Heart left ventricle (tissue), 16 donors: ENCODE measurements around the gene TBC1D19. TPM values are rescaled to one million over a fixed set of nuclear protein-coding genes. Genes with fewer than 3 reads are reported as not detected.
"Not testable (repeated sequence)": the region's sequence is repeated elsewhere in the genome, so short reads cannot be mapped to it uniquely, and the experiment has no call there.

ENCODE experiments used
- ATAC-seq, 4 donors: fragments of 200-7000 bp; cut with Tn5 transposase; one replicate each; pipeline ENCODE4 v1.9.1; 2020 to 2022; ENCODE audit warnings: moderate library complexity in 4 of 4, mild to moderate bottlenecking in 3 of 4, moderate number of reproducible peaks in 1 of 4
- DNase-seq, 5 donors: peaks; one replicate each; pipeline ENCODE4 v3.0.0-alpha.2; 2020
- H3K27ac ChIP-seq, 12 donors: fragments of 200-600 bp; sonication (generic) in 4 of 12; one replicate each; pipeline versions ENCODE4 v1.5.0 to v1.8.0; 2016 to 2022; ENCODE audit warnings: mild to moderate bottlenecking in 2 of 12
- H3K27me3 ChIP-seq, 9 donors: fragments of 200-600 bp; sonication (generic) in 2 of 9; one replicate each; pipeline versions ENCODE4 v1.5.1 to v1.8.0; 2016 to 2022; ENCODE audit warnings: mild to moderate bottlenecking in 3 of 9
- H3K36me3 ChIP-seq, 9 donors: fragments of 200-600 bp; sonication (generic) in 2 of 9; one replicate each; pipeline versions ENCODE4 v1.5.0 to v1.8.0; 2018 to 2022; ENCODE audit warnings: mild to moderate bottlenecking in 2 of 9
- H3K4me1 ChIP-seq, 12 donors: fragments of 200-600 bp; sonication (generic) in 4 of 12; one replicate each; pipeline versions ENCODE4 v1.5.0 to v1.8.0; 2016 to 2022; ENCODE audit warnings: mild to moderate bottlenecking in 3 of 12
- H3K4me3 ChIP-seq, 12 donors: fragments of 200-600 bp; sonication (generic) in 4 of 12; one replicate each; pipeline versions ENCODE4 v1.5.0 to v1.8.0; 2017 to 2022; ENCODE audit warnings: mild to moderate bottlenecking in 9 of 12, moderate library complexity in 4 of 12
- H3K9me3 ChIP-seq, 12 donors: fragments of 200-600 bp; sonication (generic) in 4 of 12; one replicate each; pipeline versions ENCODE4 v1.5.0 to v1.8.0; 2016 to 2022; ENCODE audit warnings: mild to moderate bottlenecking in 1 of 12
- CTCF ChIP-seq, 12 donors: fragments of 200-600 bp; sonication (generic) in 4 of 12; IDR thresholded peaks; one replicate each; pipeline versions ENCODE4 v1.5.0 to v1.8.0; 2018 to 2022; ENCODE audit warnings: antibody characterized with exemption in 12 of 12, mild to moderate bottlenecking in 5 of 12
- POLR2A ChIP-seq, 2 donors: fragments of 450-650 bp; IDR thresholded peaks; one replicate each; pipeline ENCODE4 v1.6.1; 2017; ENCODE audit warnings: antibody characterized with exemption in 2 of 2, mild to moderate bottlenecking in 2 of 2, moderate library complexity in 2 of 2
- WGBS, 4 donors: extraction: QIAGEN DNeasy Blood & Tissue Kit in 2 of 4; methylation state at CpG; one replicate each; pipeline versions ENCODE4 v1.1.5 to v1.1.7; 2013 to 2018; 5-methylcytosine and 5-hydroxymethylcytosine counted together
- intact Hi-C, 10 donors: fragments of 100-400 bp; cut with DNase I; formaldehyde crosslinking; loops; one replicate each; pipeline versions ENCODE4 v1.11.1 to v1.14.2; 2022
- polyA plus RNA-seq, 2 donors: library from polyadenylated mRNA; stranded (reverse); fragments of 200-250 nt; gene quantifications; one replicate each; pipeline ENCODE4 v1.2.3, GENCODE V29; 2013
- total RNA-seq, 9 donors: library from RNA; depleted of rRNA in 2 of 9; stranded (reverse); fragments of >200 nt in 2 of 9; fragmentation: NEBNext Ultra II Directional in 3 of 9; extraction: Animal tissue kit (Norgen Biotek cat#: 25700) in 3 of 9; gene quantifications; one replicate each; pipeline versions ENCODE4 v1.1.0 to v1.2.4, GENCODE V29; 2016 to 2023
- donor health status: ischemic (EF 13 %, LVEDD 7.1; RV severe dilation, severe dysfunction).
- donor health status: healthy with polysubstance abuse.
- donor health status: DM: no; HTN: yes; CAD: no.
- donor health status: DM: no; HTN: no; CAD: no.
- donor health status: ischemic (EF 25% LVEDD 6.9; RV normal size, moderate dysfunction).
- donor health status: ischemic (EF 25% LVEDD 5.7; RV mildly dilated, moderate dysfunction).
- donor health status: healthy.
- donor health status: DM: yes; HTN: yes; CAD: no.
- donor health status: ischemic (EF 35%, LVEDD 5.7; RV mildly dilated, moderate dysfunction).
- donor health status: nonischemic (EF 11% LVEDD 7.7; RV severe dilation, severe dysfunction).
- donor health status: DM: yes; HTN: yes; CAD: no.
- donor health status: PGD.
- donor health status: ischemic (EF 29% LVEDD 5.4; RV normal size, mild dysfunction).
- donor health status: nonischemic (EF 23%, LVEDD 6.1; RV moderate dilation, normal function).

The TBC1D19 gene
- total and polyA plus RNA-seq, 11 donors, result 1.7 to 10.9 (median 9.2) TPM

GRCh38 chr4:26634237-26634636 is 50.4 kb downstream of the TBC1D19 start:
- Histone ChIP-seq H3K4me3 (no peak overlapping the region), H3K4me1 (no peaks in the 10 kb centered on the region), H3K27me3 (no peaks in the 10 kb centered on the region), H3K9me3 (no peaks in the 10 kb centered on the region), H3K27ac (no peak overlapping the region), H3K36me3 (peaks cover 0 to 30% (median 17%) of the 10 kb centered on the region in 9 donors)
- intact Hi-C loops, result no loop called here
- TF ChIP-seq POLR2A (IDR thresholded peaks at IDR 0.05) (no peak), CTCF (IDR thresholded peaks at IDR 0.05) (no peak)
- ATAC-seq, result no peak
- DNase-seq, result no peak
- 97 to 100% (median 98%) methylated on average over 2 of the region's 2 CpGs for WGBS, 4 donors

- DNase-seq, result no peak
- no peak overlapping the region for H3K27ac ChIP-seq
- no peak for TF ChIP-seq CTCF (IDR thresholded peaks at IDR 0.05)
- no peak for TF ChIP-seq POLR2A (IDR thresholded peaks at IDR 0.05)
- intact Hi-C loops, result no loop called here
- H3K4me3 ChIP-seq, result no peak overlapping the region
- no peaks in the 10 kb centered on the region for H3K27me3 ChIP-seq
- H3K36me3 ChIP-seq, result peaks cover 0 to 50% (median 22%) of the 10 kb centered on the region in 9 donors
- ATAC-seq, result no peak
- no peaks in the 10 kb centered on the region for H3K4me1 ChIP-seq
- no peaks in the 10 kb centered on the region for H3K9me3 ChIP-seq
These were observed 52.6 kb downstream of the TBC1D19 start for GRCh38 chr4:26636458-26636857.

GRCh38 chr4:26640639-26641038 is 56.8 kb downstream of the TBC1D19 start:
- H3K4me1 ChIP-seq, ATAC-seq, intact Hi-C loops, H3K27ac ChIP-seq, DNase-seq, H3K4me3 ChIP-seq, H3K27me3 ChIP-seq, H3K9me3 ChIP-seq: not testable (repeated sequence)
- WGBS, 4 donors, result 94 to 100% (median 98%) methylated on average over 8 of the region's 8 CpGs
- peaks cover 0 to 49% (median 23%) of the 10 kb centered on the region in 9 donors for H3K36me3 ChIP-seq

- ATAC-seq (no peak), DNase-seq (no peak)
- Histone ChIP-seq H3K9me3 (peaks cover 0 to 11% (median 0%) of the 10 kb centered on the region in 12 donors), H3K4me3 (no peak overlapping the region), H3K27me3 (no peaks in the 10 kb centered on the region), H3K27ac (no peak overlapping the region), H3K36me3 (peaks cover 0 to 6% (median 0%) of the 10 kb centered on the region in 9 donors), H3K4me1 (no peaks in the 10 kb centered on the region)
- TF ChIP-seq CTCF (IDR thresholded peaks at IDR 0.05), result no peak
- no peak for TF ChIP-seq POLR2A (IDR thresholded peaks at IDR 0.05)
- intact Hi-C loops, result no loop called here
- 95 to 97% (median 96%) methylated on average over 2 of the region's 2 CpGs for WGBS, 4 donors
These were observed 63.8 kb downstream of the TBC1D19 start for GRCh38 chr4:26647523-26648224.

GRCh38 chr4:26648260-26648659 is 64.4 kb downstream of the TBC1D19 start:
- no peak for TF ChIP-seq CTCF (IDR thresholded peaks at IDR 0.05)
- TF ChIP-seq POLR2A (IDR thresholded peaks at IDR 0.05), result no peak
- Histone ChIP-seq H3K4me3 (no peak overlapping the region), H3K4me1 (no peaks in the 10 kb centered on the region), H3K36me3 (peaks cover 0 to 6% (median 0%) of the 10 kb centered on the region in 9 donors), H3K27me3 (no peaks in the 10 kb centered on the region), H3K27ac (no peak overlapping the region), H3K9me3 (peaks cover 0 to 15% (median 0%) of the 10 kb centered on the region in 12 donors)
- DNase-seq, result no peak
- no peak for ATAC-seq
- WGBS, 4 donors, result 68 to 95% (median 78%) methylated on average over 1 of the region's 1 CpG
- intact Hi-C loops, result no loop called here
